HG02798 (cell line): ENCODE measurements around the gene ZNF263.

Experiments used
- ATAC-seq: cut with Tn5 transposase; IDR thresholded peaks from one replicate; pipeline ENCODE4 v1.9.1; 2021; ENCODE audit warnings: mild to moderate bottlenecking; ENCODE audit not compliant: unreplicated experiment, poor library complexity

ZNF263 gene

DNA sequence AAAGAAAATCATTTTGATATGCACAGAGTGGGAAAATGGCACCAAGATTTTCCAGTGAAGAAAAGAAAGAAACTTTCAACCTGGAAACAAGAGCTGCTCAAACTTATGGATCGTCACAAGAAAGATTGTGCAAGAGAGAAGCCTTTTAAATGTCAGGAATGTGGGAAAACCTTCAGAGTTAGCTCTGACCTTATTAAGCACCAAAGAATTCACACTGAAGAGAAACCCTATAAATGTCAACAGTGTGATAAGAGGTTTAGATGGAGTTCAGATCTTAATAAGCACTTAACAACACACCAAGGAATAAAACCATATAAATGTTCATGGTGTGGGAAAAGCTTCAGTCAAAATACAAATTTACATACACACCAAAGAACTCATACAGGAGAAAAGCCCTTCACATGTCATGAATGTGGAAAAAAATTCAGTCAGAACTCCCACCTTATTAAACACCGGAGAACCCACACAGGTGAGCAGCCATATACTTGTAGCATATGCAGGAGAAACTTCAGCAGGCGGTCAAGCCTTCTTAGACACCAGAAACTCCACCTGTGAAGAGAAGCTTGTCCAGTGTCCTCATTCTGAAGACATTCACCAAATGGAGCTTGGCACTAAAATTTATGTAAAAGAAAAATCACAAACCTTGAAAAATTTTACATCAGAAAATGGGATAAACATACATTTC, 34.2 kb downstream of the ZNF263 start:
- no peak for ATAC-seq

GRCh38 chr16:3321816-3322215, 38.5 kb downstream of the ZNF263 start:
- ATAC-seq: no peak

- ATAC-seq: no peak
Observed at GRCh38 chr16:3327514-3327913, 44.2 kb downstream of the ZNF263 start.

- ATAC-seq: no peak
Observed at GRCh38 chr16:3328104-3328503, 44.8 kb downstream of the ZNF263 start.

DNA sequence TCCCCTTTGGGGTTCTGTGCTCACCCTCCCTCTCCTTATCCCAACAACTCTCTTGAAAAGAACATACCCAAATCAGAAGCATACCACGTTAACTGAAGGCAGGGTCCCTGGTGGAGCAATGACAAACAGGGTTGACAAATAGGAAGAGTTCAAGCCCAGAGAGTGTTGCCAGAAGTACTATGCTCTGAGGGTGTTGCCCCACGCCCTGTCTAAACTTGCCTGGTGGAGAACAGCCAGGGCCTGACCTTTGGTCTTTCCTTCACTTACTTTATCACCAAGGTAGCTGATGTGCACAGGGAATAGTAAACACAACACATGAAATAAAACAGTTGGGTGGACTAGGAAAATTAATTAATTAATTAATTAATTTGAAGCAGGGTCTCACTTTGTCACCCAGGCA, 45.4 kb downstream of the ZNF263 start:
- no peak for ATAC-seq
